ENCODE results near the gene SNX12. TPM values are rescaled to one million over a fixed set of nuclear protein-coding genes. Genes with fewer than 3 reads are reported as not detected.

The SNX12 gene
- total and polyA plus RNA-seq, 2 of the 4 experiments (the other 2 are of a cell fraction), result 59.9 to 63.0 TPM

- H3K18ac ChIP-seq (ENCODE audit: low read depth, low read length), result no peak overlapping the region
- no peak overlapping the region for H2AK5ac ChIP-seq (ENCODE audit: low read depth, low read length)
- no peaks in the 10 kb centered on the region for H3K9me3 ChIP-seq (ENCODE audit: control insufficient read depth, insufficient read depth, low read length)
- intact Hi-C loops (cut with micrococcal nuclease), result no loop called here
- H3K14ac ChIP-seq (replicated peaks; ENCODE audit: low read depth, low read length), result no peak overlapping the region
- no peak overlapping the region for H2BK20ac ChIP-seq (ENCODE audit: low read depth, low read length)
- DNase-seq, result no peak
- H3K9me1 ChIP-seq (ENCODE audit: insufficient read depth, low read length), result no peaks in the 10 kb centered on the region
- H3K4me3 ChIP-seq (ENCODE audit: insufficient read depth, low read depth, low read length), result no peak overlapping the region
- no peak overlapping the region for H3K56ac ChIP-seq (ENCODE audit: extremely low read depth, insufficient read depth, low read length)
- no peak overlapping the region for H2AFZ ChIP-seq (replicated peaks; ENCODE audit: low read length, poor library complexity)
- BruUV-seq (replicated peaks), result no TSS peak
- no peak for ATAC-seq (ENCODE audit: low read depth)
- H3K27me3 ChIP-seq (ENCODE audit: control insufficient read depth, insufficient read depth, low read length), result no peaks in the 10 kb centered on the region
- no peak overlapping the region for H4K5ac ChIP-seq (ENCODE audit: low read depth, low read length)
- no peak overlapping the region for H2BK120ac ChIP-seq (ENCODE audit: low read depth, low read length)
- in situ Hi-C loops (cut with MboI; ENCODE audit: low sequenced_read_pairs), result no loop called here
- H3K36me3 ChIP-seq (ENCODE audit: control insufficient read depth, insufficient read depth, low read length), result 0 out of 2 replicates have a peak, but pooled peaks cover 1% of the 10 kb centered on the region
- no peak overlapping the region for H4K8ac ChIP-seq (ENCODE audit: low read depth in 2 of 2, low read length in 2 of 2)
- ChIA-PET POLR2A (ENCODE audit: unreplicated experiment) (no interaction called here), CTCF (no interaction called here)
- H2BK5ac ChIP-seq (ENCODE audit: low read depth, low read length, poor library complexity, severe bottlenecking), result no peak overlapping the region
- dilution Hi-C loops (cut with HindIII; ENCODE audit: low sequenced_read_pairs, unreplicated experiment), result no loop called here
- H4K20me1 ChIP-seq (ENCODE audit: insufficient read depth, low read length), result no peaks in the 10 kb centered on the region
- no peak overlapping the region for H2AK9ac ChIP-seq (replicated peaks; ENCODE audit: low read depth, low read length, poor library complexity)
- peaks cover 0 to 4% of the 10 kb centered on the region in 2 experiments; a peak in 1 of 4 replicates for H3K79me1 ChIP-seq (ENCODE audit: low read depth in 1 of 2, low read length in 2 of 2)
- no peak overlapping the region for H3K27ac ChIP-seq (ENCODE audit: insufficient read depth, low read length)
- no peak overlapping the region for H3K4me2 ChIP-seq (ENCODE audit: low read depth, low read length)
- no peak overlapping the region for H2BK15ac ChIP-seq (ENCODE audit: low read depth, low read length)
- TF ChIP-seq, protein P1, sequence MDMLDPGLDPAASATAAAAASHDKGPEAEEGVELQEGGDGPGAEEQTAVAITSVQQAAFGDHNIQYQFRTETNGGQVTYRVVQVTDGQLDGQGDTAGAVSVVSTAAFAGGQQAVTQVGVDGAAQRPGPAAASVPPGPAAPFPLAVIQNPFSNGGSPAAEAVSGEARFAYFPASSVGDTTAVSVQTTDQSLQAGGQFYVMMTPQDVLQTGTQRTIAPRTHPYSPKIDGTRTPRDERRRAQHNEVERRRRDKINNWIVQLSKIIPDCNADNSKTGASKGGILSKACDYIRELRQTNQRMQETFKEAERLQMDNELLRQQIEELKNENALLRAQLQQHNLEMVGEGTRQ (IDR thresholded peaks at IDR 0.05; ENCODE audit: low read depth, low read length), result no peak
- TF ChIP-seq CHD1 (IDR thresholded peaks at IDR 0.05; ENCODE audit: low read depth, low read length), result no peak
- no peak for TF ChIP-seq POLR2A (IDR thresholded peaks at IDR 0.05; ENCODE audit: low read depth, low read length)
- TF ChIP-seq MXI1 (IDR thresholded peaks at IDR 0.05; ENCODE audit: borderline replicate concordance, low read depth, low read length), result no peak
- no peak for TF ChIP-seq FOS (IDR thresholded peaks at IDR 0.05; ENCODE audit: low read depth, low read length)
- TF ChIP-seq RFX5 (IDR thresholded peaks at IDR 0.05; ENCODE audit: low read depth, low read length), result no peak
- TF ChIP-seq CEBPB (IDR thresholded peaks at IDR 0.05; ENCODE audit: low read depth, low read length), result no peak
- TF ChIP-seq, protein P2, sequence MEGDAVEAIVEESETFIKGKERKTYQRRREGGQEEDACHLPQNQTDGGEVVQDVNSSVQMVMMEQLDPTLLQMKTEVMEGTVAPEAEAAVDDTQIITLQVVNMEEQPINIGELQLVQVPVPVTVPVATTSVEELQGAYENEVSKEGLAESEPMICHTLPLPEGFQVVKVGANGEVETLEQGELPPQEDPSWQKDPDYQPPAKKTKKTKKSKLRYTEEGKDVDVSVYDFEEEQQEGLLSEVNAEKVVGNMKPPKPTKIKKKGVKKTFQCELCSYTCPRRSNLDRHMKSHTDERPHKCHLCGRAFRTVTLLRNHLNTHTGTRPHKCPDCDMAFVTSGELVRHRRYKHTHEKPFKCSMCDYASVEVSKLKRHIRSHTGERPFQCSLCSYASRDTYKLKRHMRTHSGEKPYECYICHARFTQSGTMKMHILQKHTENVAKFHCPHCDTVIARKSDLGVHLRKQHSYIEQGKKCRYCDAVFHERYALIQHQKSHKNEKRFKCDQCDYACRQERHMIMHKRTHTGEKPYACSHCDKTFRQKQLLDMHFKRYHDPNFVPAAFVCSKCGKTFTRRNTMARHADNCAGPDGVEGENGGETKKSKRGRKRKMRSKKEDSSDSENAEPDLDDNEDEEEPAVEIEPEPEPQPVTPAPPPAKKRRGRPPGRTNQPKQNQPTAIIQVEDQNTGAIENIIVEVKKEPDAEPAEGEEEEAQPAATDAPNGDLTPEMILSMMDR (conservative IDR thresholded peaks at IDR 0.05; ENCODE audit: low read depth, low read length), result no peak
- TF ChIP-seq MAFK (IDR thresholded peaks at IDR 0.05; ENCODE audit: low read depth, low read length), result no peak
- TF ChIP-seq NFE2L2 (IDR thresholded peaks at IDR 0.05; ENCODE audit: low read depth, low read length), result no peak
- no peak for TF ChIP-seq MAZ (IDR thresholded peaks at IDR 0.05; ENCODE audit: borderline replicate concordance, low read depth, low read length)
- TF ChIP-seq SMC3 (IDR thresholded peaks at IDR 0.05; ENCODE audit: low read depth, low read length), result no peak
- TF ChIP-seq RAD21 (IDR thresholded peaks at IDR 0.05; ENCODE audit: low read length), result no peak
- no peak for TF ChIP-seq ELK1 (IDR thresholded peaks at IDR 0.05; ENCODE audit: borderline replicate concordance, low read depth, low read length)
- TF ChIP-seq RCOR1 (IDR thresholded peaks at IDR 0.05; ENCODE audit: insufficient replicate concordance, low read length), result no peak
- no peak for TF ChIP-seq BHLHE40 (IDR thresholded peaks at IDR 0.05; ENCODE audit: low read depth, low read length)
- H3K9ac ChIP-seq (ENCODE audit: low read depth, low read length), result no peak overlapping the region
- no peak overlapping the region for H3K4ac ChIP-seq (ENCODE audit: low read depth, low read length)
- no peak overlapping the region for H4K91ac ChIP-seq (ENCODE audit: insufficient read depth, low read depth, low read length)
- peaks cover 2% of the 10 kb centered on the region; the same call in 1 of the 2 replicates for H3K4me1 ChIP-seq (ENCODE audit: control insufficient read depth, insufficient read depth, low read length)
- WGBS, 2 experiments (ENCODE audit: extremely low coverage in 2 of 2, insufficient read length in 1 of 2), result 56% methylated on average over 7 of the region's 18 CpGs; no CpG with 5 or more reads in 1 of the 2 experiments
- no peak overlapping the region for H3K23ac ChIP-seq (ENCODE audit: low read depth, low read length)
Measured at GRCh38 chrX:71053217-71053621, 14.9 kb downstream of the SNX12 start.
